Sigmoid colon (tissue), 7 donors: ENCODE measurements around the gene CNPY1. TPM values are rescaled to one million over a fixed set of nuclear protein-coding genes. Genes with fewer than 3 reads are reported as not detected.

Source experiments
- DNase-seq: peaks from one replicate; pipeline ENCODE4 v3.0.0-alpha.2; 2019
- H3K27ac ChIP-seq, 4 donors: fragments of 200-600 bp; sonication (generic); one replicate each; pipeline ENCODE4 v1.5.1; 2016 to 2019; ENCODE audit warnings: mild to moderate bottlenecking in 1 of 4
- H3K27me3 ChIP-seq, 3 donors: fragments of 200-600 bp; sonication (generic); one replicate each; pipeline ENCODE4 v1.5.1; 2019; ENCODE audit warnings: mild to moderate bottlenecking in 1 of 3
- H3K36me3 ChIP-seq, 4 donors: fragments of 200-600 bp; sonication (generic); one replicate each; pipeline ENCODE4 v1.5.1; 2016 to 2019
- H3K4me1 ChIP-seq, 4 donors: fragments of 200-600 bp; sonication (generic); one replicate each; pipeline ENCODE4 v1.5.1; 2017 to 2019
- H3K4me3 ChIP-seq, 4 donors: fragments of 200-600 bp; sonication (generic); one replicate each; pipeline ENCODE4 v1.5.1; 2017 to 2019; ENCODE audit warnings: mild to moderate bottlenecking in 2 of 4, moderate library complexity in 1 of 4
- H3K9me3 ChIP-seq, 4 donors: fragments of 200-600 bp in 3 of 4; sonication (generic) in 3 of 4; one replicate each; pipeline versions ENCODE4 v1.5.1 to v1.6.1; 2013 to 2019
- EP300 ChIP-seq, 4 donors: sonication (generic); formaldehyde crosslinking; IDR thresholded peaks; one replicate each; pipeline ENCODE4 v1.6.1; 2017; ENCODE audit warnings: antibody characterized with exemption in 4 of 4
- POLR2A ChIP-seq, 2 donors: fragments of 450-650 bp; IDR thresholded peaks; one replicate each; pipeline ENCODE4 v1.6.1; 2016; ENCODE audit warnings: antibody characterized with exemption in 2 of 2, mild to moderate bottlenecking in 2 of 2, moderate library complexity in 2 of 2
- POLR2AphosphoS5 ChIP-seq, 4 donors: sonication (generic); formaldehyde crosslinking; IDR thresholded peaks; one replicate each; pipeline ENCODE4 v1.6.1; 2017; ENCODE audit warnings: antibody characterized with exemption in 4 of 4
- WGBS, 2 donors: extraction: QIAGEN DNeasy Blood & Tissue Kit; methylation state at CpG; one replicate each; pipeline ENCODE4 v1.1.7; 2013; 5-methylcytosine and 5-hydroxymethylcytosine counted together
- intact Hi-C: fragments of 100-400 bp; cut with DNase I; formaldehyde crosslinking; loops from one replicate; pipeline ENCODE4 v1.15.1; 2023
- polyA plus RNA-seq, 3 donors: library from polyadenylated mRNA; stranded (reverse); fragments of 200-250 nt; gene quantifications; one replicate each; pipeline ENCODE4 v1.2.3, GENCODE V29; 2013
- total RNA-seq, 4 donors: library from RNA; depleted of rRNA; stranded (reverse); fragments of >200 nt; gene quantifications; one replicate each; pipeline ENCODE4 v1.1.0, GENCODE V29; 2016
- TF ChIP-seq, protein P1 (sequence below), 4 experiments: fragments of 450-650 bp in 3 of 4; fragments of 200-600 bp in 1 of 4; IDR thresholded peaks; one replicate each; pipeline ENCODE4 v1.5.1; 2016 to 2019; ENCODE audit warnings: antibody characterized with exemption in 4 of 4, mild to moderate bottlenecking in 3 of 4, moderate library complexity in 2 of 4
- donor health status: healthy with polysubstance abuse.
- donor health status: Bipolar disorder and iron deficiency.
- donor health status: healthy.

Gene CNPY1
- total and polyA plus RNA-seq, 7 donors: not detected

DNA sequence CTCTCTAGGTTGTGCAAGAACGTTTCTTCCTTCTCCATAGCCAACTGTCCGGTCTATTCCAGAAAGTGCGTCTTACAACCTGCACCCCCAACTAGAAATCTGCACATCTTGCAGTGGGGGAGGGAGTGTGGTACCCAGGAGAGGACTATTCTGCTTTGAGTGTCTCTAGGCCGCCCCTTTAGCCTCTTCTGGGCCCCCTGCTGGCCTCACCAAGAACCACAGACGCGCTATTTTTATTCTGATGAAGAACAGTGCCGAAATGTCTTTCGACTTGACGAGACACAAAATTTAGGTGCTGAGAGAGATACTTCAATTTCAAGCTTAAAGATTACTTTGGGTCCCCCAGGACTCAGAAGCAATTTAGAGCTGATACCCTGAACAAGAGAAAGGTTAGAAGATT lies 1.0 kb downstream of the CNPY1 start:
- DNase-seq: no peak
- Histone ChIP-seq H3K9me3 (no peaks in the 10 kb centered on the region), H3K36me3 (no peaks in the 10 kb centered on the region), H3K4me1 (peaks cover 0 to 5% (median 0%) of the 10 kb centered on the region in 4 donors), H3K27me3 (peaks cover 0 to 10% (median 0%) of the 10 kb centered on the region in 3 donors), H3K27ac (no peak overlapping the region), H3K4me3 (no peak overlapping the region)
- intact Hi-C loops: no loop called here
- TF ChIP-seq, protein P1, sequence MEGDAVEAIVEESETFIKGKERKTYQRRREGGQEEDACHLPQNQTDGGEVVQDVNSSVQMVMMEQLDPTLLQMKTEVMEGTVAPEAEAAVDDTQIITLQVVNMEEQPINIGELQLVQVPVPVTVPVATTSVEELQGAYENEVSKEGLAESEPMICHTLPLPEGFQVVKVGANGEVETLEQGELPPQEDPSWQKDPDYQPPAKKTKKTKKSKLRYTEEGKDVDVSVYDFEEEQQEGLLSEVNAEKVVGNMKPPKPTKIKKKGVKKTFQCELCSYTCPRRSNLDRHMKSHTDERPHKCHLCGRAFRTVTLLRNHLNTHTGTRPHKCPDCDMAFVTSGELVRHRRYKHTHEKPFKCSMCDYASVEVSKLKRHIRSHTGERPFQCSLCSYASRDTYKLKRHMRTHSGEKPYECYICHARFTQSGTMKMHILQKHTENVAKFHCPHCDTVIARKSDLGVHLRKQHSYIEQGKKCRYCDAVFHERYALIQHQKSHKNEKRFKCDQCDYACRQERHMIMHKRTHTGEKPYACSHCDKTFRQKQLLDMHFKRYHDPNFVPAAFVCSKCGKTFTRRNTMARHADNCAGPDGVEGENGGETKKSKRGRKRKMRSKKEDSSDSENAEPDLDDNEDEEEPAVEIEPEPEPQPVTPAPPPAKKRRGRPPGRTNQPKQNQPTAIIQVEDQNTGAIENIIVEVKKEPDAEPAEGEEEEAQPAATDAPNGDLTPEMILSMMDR (IDR thresholded peaks at IDR 0.05): no peak
- no peak for TF ChIP-seq EP300 (IDR thresholded peaks at IDR 0.05)
- TF ChIP-seq POLR2AphosphoS5 (IDR thresholded peaks at IDR 0.05): no peak
- no peak for TF ChIP-seq POLR2A (IDR thresholded peaks at IDR 0.05)
- WGBS, 2 donors: 78 to 86% methylated on average over 9 of the region's 9 CpGs

DNA sequence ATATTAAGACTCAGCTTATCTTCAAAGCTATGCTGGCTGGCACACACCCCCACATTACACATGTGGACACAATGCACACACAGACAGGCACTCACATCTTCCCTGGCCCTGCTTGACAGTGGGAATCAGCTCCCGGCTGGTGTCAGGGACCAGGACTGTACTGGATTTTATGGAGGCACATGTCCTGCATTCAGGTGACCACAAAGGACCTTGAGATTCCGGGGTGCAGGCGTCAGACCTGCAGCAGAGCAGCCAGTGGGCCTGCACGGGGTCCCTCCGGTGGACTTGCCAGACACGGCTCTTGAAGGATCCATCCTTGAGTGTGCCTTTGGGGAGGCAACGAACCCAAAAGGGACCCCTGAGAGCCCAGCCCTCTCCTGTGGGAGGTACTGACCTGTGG lies 1.9 kb downstream of the CNPY1 start:
- no peak for DNase-seq
- Histone ChIP-seq H3K36me3 (no peaks in the 10 kb centered on the region), H3K4me3 (no peak overlapping the region), H3K9me3 (no peaks in the 10 kb centered on the region), H3K27ac (no peak overlapping the region), H3K27me3 (peaks cover 0 to 10% (median 0%) of the 10 kb centered on the region in 3 donors), H3K4me1 (peaks cover 0 to 5% (median 0%) of the 10 kb centered on the region in 4 donors)
- 77 to 81% methylated on average over 7 of the region's 7 CpGs for WGBS, 2 donors
- intact Hi-C loops: no loop called here
- TF ChIP-seq POLR2A (IDR thresholded peaks at IDR 0.05) (no peak), EP300 (IDR thresholded peaks at IDR 0.05) (no peak)
- TF ChIP-seq, protein P1 (IDR thresholded peaks at IDR 0.05): no peak

DNA sequence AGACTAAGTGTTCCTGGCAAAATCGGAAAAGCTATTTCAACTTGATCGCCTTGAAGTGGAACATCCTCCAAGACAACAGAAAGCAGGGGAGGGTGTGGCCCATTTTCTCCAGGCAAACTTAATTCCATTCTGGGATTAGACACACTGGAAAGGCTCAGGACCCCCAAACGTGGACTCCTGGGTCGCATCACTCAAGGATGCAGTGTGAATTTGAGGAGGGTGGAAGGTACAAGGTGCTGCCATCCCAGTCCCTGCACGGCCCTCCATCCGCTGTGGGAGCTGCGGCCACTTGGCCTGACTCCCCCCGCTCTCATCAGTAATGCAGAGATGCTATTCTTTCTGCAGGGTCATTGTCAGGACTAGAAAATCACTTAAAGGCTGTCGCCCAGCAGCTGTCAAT lies 2.4 kb downstream of the CNPY1 start:
- Histone ChIP-seq H3K9me3 (no peaks in the 10 kb centered on the region), H3K27me3 (peaks cover 0 to 12% (median 0%) of the 10 kb centered on the region in 3 donors), H3K36me3 (no peaks in the 10 kb centered on the region), H3K4me3 (no peak overlapping the region), H3K4me1 (peaks cover 0 to 5% (median 0%) of the 10 kb centered on the region in 4 donors), H3K27ac (no peak overlapping the region)
- intact Hi-C loops: no loop called here
- no peak for DNase-seq
- no peak for TF ChIP-seq POLR2AphosphoS5 (IDR thresholded peaks at IDR 0.05)
- no peak for TF ChIP-seq EP300 (IDR thresholded peaks at IDR 0.05)
- TF ChIP-seq, protein P1 (IDR thresholded peaks at IDR 0.05): no peak
- no peak for TF ChIP-seq POLR2A (IDR thresholded peaks at IDR 0.05)
- 85 to 86% methylated on average over 9 of the region's 9 CpGs for WGBS, 2 donors

DNA sequence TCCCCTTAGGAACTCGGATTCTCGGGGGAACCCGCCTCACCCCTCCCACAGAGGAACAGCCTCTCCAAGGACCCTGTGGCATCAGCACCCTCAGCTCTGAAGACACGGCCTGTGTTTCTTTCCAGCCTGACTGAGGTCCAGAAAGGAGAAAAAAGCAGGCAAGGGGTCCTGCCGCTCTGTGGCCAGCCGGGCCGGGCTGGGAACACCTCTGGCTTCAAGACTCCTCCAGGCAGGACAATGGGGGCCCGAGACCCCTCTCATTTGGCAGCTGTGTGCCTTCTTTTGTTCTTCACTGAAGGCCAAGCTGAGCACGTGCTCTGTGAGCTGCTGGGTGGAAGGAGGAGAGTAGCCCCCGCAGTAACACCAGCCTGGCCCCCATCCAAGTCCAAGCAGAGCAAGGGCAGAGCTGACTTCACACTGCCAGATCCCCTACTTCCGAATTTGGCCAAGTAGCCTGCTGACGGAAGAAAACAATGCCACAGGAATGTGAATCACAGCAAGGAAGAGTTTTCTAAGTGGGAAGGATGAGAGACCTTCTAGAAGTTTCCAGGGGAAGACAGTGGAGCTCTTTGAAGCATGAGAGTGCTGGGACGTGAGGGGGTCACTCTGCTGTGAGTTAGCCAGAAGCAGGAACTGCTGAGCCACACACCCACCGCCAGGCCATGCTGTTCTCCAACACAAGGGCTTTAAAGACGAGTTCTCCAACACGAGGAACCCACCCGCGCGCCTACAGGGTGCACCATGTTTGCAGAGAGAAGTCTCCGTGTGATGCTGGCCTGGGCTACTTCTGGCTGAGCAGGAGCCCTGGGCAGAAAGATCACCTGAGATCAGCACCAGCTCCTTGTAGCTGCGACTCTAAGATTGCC lies 3.1 kb downstream of the CNPY1 start:
- peaks cover 0 to 5% (median 0%) of the 10 kb centered on the region in 4 donors for H3K4me1 ChIP-seq
- DNase-seq: no peak
- no peak overlapping the region for H3K27ac ChIP-seq
- H3K9me3 ChIP-seq: no peaks in the 10 kb centered on the region
- 78 to 82% methylated on average over 21 of the region's 21 CpGs for WGBS, 2 donors
- intact Hi-C loops: no loop called here
- peaks cover 0 to 19% (median 0%) of the 10 kb centered on the region in 3 donors for H3K27me3 ChIP-seq
- H3K4me3 ChIP-seq: no peak overlapping the region
- H3K36me3 ChIP-seq: no peaks in the 10 kb centered on the region
- TF ChIP-seq POLR2A (IDR thresholded peaks at IDR 0.05): no peak
- TF ChIP-seq, protein P1 (IDR thresholded peaks at IDR 0.05): no peak
- no peak for TF ChIP-seq POLR2AphosphoS5 (IDR thresholded peaks at IDR 0.05)
- no peak for TF ChIP-seq EP300 (IDR thresholded peaks at IDR 0.05)
